NCI-H187 treated with DMSO at 0.1 percent for 48 hours (cell line): ENCODE measurements around the gene ZNF891.
A peak's percentile ranks its signal among the peaks of the same experiment; 100 is the strongest.

Experiments used
- DNase-seq: peaks from one replicate; lab custom pipeline; 2025; lab: John Stamatoyannopoulos, UW

The ZNF891 gene

DNA sequence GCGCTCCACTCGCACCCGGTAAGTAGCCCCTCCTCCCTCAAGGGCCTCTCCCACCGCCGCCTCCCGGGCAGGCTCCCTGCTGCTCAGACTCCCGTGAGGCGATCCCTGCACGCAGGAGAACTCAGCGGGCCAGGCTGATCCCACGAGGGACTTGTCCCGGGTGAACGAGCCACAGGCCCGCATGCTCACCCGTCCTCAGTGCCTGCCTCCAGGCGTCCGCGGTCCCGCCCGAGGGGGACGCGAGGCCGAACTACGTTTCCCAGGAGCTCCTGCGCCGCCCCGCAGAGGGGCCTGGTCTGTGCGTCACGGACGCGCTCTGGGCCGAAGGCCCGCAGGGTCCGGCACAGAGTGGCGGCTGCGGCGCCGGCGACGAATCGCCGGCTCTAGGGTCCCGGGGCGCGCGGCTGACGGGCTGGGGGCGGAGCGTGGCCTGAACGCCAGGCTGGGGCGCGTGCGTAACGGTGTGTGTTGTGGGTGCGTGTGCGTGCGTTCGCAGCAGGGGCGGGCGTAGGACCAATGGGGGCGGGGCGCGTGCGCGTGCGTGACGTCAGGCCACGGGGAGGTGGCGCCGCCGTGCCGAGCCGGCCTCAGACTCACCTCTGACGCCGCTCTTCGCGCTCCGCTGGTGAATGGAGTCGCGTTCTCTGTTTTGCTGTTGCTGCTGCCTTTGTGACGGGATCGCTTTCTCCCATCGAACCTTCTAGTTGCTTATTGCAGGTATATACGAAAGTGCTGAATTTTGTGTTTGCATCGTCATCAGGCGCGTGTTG, at the start of gene ZNF891, which contains the start of gene ZNF10:
Gene ZNF891, minus strand, starts transcription at position 237 of the 770 bp plus-strand sequence. CDS start 8,356 bp downstream, outside the sequence.
Gene ZNF10, plus strand, starts transcription at position 590 of the 770 bp plus-strand sequence. CDS start 13,866 bp downstream, outside the sequence.
- DNase-seq = peak; percentile 79

DNA sequence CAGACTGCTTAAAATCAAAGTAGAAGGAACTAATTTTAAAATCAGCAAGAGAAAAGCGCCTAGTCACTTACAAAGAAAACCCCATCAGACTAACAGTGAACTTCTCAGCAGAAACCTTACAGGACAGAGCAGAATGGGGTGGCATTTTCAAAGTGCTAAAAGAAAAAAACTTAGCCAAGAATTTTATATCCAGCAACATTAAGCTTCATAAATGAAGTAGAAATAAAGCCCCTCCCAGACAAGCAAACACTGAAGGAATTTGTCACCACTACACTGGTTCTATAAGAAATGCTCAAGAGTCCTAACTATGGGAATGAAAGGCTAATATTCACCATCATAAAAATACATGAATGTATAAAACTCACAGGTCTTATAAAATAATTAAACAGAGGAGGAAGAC, 44.8 kb upstream of the ZNF891 start:
- no peak for DNase-seq

DNA sequence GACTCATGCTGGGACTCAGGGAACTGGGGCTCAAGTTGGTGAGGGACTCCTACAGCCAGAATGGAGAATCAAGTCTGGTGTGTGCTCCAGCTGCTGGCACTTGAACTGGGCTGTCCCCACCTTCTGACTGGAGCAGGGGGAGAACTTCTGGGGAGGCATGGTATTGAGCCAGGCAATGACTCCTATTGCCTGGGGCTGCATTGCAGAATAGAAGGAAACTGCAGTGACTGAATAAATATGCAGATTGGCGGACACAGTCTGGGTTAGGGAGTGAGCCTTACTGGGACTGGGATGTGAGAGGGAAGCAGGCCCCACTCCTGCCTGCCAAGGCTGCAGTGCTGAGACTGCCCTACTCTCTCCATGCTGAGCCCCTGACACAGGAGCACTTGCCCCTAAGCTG, 42.4 kb upstream of the ZNF891 start:
- no peak for DNase-seq

DNA sequence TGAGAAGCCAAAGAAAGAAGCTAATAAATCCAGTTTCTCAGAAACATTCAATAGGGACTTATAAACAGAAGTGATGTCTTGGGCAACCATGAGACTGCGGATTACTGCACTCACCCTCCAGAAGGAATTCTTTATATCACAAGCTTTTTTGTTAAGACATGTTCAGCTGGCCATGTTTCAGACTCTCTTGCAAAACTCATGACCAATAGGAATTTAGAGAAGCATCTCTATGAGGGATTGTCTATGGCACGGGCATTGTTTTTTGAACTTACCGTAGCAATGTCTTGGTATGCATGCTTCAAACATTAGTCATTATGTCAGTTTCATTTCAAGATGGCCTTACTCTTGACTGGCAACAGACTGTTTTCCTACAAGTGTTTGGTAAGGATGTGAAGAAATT, 35.7 kb upstream of the ZNF891 start:
- DNase-seq = no peak

DNA sequence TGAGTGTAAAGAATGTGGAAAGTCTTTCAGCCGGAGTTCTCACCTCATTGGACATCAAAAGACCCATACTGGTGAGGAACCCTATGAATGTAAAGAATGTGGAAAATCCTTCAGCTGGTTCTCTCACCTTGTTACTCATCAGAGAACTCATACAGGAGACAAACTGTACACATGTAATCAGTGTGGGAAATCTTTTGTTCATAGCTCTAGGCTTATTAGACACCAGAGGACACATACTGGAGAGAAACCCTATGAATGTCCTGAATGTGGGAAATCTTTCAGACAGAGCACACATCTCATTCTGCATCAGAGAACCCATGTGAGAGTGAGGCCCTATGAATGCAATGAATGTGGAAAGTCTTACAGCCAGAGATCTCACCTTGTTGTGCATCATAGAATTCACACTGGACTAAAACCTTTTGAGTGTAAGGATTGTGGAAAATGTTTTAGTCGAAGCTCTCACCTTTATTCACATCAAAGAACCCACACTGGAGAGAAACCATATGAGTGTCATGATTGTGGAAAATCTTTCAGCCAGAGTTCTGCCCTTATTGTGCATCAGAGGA, 26.1 kb upstream of the ZNF891 start:
- DNase-seq = no peak

DNA sequence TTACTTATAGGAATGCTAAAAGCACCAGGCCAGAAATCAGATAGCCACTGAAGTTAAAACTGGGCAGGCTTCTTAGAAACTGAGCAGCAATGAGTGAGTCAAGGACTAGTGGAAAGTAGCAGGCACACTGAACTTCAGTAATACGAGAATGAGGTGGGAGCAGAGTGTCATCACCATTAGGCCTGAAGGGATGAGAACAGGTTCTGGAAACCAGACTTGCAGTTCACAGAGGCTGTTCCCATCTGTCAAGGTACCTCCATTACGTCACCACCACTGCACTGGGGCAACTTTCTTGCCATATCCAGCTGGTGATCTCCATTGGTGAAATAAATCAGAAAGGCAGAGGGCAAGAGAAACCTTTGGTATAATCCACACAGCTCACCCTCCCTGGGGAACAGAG, 15.9 kb upstream of the ZNF891 start:
- DNase-seq = no peak

DNA sequence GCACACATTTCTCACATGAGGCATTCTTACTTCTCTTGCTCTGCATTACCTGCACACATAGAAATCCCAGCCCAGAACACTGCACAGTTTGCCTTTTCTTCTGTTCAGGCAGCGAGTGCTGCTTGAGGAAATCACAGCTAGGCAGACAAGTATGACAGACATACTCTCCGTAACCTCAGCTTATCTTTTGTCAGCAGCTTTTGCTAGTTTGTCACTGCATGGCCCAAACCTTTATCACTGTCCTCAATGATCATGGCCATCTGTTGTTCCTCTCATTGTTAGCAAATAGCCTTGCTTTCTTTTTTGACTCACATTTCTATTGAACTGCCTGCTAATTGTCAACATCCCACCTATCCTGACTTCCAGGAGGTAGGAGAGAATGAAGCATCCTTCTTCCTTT, 5.7 kb upstream of the ZNF891 start:
- DNase-seq = no peak

DNA sequence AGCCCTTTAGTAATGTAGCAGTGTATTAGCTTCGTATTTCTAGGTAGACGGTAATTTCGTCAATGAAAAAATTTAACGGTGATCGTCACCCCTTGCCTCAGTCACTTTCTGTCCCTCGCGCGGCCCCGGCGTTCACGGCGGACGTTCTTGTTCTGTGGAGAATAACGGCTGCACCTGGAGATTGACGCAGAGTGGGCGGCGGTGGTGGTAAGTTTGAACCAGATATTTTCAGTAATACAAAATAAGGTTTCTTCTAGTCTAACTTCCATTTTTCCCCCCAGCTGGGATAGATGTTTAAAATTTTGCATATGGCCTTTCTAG, 694 bp upstream of the ZNF891 start:
- no peak for DNase-seq

DNA sequence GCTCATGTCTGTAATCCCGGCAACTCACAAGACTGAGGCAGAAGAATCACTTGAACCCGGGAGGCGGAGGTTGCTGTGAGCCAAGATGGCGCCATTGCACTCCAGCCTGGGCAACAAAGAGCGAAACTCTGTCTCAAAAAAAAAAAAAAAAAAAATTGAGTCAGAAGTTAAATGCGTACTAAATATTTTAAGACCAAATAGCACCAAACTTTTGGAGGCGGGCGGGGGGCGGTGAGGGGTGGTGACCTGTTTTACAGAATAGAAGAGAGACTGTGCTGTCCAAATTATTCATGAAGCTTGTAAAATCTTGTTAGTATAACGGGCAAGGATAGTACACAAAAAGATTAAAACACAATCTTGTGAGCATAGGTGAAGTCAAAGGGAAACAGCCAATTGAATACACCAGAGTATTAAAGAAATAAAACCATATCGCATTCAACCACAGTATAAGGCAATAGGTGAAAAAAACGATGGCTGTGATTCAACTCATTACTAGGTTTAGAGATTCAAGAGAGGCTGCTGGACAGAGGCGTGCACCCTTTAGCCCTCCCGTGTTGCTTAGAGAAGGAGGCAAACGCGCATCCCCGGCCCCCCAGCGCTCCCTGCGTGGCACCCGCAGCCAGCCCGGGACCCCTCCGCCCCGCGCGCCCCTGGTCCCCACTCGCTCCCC, 571 bp downstream of the ZNF891 start:
- no peak for DNase-seq

DNA sequence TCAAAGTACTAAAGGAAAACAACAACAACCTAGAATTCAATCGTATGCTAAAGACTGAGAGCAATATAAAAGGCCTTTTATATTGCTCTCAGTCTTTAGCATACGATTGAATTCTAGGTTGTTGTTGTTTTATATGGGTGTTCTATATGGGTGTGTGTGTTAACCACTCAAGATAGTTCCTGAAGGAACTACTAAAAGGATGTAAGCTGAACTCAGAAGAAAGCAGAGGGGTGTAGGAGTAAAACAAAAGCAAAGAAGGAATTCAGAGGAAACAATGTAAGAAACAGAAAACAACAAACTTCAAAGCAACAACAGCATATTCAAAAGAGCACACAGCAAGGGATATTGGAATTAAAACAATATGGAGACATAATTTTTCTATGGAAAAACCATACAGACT, 5.4 kb downstream of the ZNF891 start:
- DNase-seq = no peak

DNA sequence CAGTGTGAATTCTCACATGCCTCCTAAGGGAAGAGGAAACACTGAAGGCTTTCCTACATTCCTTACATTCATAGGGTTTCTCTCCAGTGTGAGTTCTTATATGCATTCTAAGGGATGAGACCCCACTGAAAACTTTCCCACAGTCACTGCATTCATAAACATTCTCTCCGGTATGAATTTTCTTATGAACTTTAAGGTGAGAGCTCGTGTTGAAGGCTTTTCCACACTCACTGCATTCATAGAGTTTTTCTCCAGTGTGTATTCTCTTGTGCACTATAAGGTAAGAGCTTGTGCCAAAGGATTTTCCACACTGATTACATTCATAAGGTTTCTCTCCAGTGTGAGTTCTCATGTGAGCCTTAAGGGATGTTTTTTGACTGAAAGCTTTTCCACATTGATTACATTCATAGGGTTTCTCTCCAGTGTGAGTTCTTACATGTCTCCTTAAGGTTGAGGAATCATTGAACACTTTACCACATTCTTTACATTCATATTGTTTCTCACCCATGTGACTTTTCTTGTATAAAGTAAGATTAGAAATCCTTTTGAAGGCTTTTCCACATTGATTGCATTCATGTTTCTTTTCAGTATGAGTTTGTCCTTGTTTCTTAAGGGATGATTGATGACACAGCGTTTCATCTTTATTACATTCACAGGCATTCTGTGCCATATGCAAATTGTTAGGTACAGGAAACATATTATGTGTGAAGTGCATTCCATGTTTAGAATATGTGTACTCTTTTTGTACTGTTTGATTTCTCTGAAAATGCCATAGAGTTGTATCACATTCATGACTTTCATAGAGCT, 9.5 kb downstream of the ZNF891 start:
- no peak for DNase-seq

DNA sequence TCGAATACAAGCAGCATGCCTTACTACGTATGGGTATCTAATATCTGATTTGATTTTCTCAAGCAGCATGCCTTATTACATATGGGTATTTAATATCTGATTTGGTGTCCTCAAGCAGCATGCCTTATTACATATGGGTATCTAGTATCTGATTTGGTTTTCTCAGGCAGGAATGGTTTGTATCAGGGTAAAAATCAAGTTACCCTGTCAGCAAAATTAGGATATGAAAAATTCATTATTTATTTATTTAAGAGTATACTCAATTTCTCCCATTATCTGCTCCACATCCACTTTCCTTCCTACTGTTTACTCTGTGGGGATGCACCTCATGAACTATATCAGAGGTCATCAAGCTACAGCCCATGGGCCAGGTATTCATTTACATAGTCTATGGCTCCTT, 21.9 kb downstream of the ZNF891 start:
- no peak for DNase-seq

DNA sequence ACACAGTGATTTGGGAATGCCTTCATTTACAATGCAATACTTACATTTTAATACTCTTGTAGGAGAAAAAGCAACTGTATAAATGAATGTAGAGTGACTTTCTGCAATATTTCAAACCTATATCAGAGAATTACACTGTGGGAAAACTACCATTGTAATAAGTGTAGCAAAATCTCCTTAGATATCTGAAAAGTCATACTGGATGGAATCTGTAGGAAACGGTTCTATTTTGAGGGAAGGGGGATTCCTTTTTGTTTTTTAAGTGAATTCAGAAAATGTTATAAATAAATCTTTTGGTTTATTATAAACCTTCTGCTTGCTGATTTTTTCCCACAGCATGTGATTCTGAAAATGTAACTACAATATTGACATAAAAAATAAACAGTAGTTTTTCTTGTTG, 23.0 kb downstream of the ZNF891 start:
- DNase-seq = no peak

DNA sequence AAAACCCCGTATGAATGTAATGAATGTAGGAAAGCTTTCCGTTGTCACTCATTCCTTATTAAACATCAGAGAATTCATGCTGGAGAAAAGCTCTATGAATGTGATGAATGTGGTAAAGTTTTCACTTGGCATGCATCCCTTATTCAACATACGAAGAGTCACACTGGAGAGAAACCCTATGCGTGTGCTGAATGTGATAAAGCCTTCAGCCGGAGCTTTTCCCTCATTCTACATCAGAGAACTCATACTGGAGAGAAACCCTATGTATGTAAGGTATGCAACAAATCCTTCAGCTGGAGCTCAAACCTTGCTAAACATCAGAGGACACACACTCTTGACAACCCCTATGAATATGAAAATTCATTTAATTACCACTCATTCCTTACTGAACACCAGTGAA, 23.8 kb downstream of the ZNF891 start:
- DNase-seq = no peak

DNA sequence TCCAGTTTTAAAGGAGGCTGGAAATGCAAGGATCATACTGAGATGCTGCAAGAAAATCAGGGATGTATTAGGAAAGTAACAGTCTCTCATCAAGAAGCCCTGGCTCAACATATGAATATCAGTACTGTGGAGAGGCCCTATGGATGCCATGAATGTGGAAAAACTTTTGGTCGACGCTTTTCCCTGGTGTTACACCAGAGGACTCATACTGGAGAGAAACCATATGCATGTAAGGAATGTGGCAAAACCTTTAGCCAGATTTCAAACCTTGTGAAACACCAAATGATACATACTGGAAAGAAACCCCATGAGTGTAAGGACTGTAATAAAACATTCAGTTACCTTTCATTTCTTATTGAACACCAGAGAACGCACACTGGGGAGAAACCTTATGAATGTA, 24.5 kb downstream of the ZNF891 start:
- DNase-seq = no peak

DNA sequence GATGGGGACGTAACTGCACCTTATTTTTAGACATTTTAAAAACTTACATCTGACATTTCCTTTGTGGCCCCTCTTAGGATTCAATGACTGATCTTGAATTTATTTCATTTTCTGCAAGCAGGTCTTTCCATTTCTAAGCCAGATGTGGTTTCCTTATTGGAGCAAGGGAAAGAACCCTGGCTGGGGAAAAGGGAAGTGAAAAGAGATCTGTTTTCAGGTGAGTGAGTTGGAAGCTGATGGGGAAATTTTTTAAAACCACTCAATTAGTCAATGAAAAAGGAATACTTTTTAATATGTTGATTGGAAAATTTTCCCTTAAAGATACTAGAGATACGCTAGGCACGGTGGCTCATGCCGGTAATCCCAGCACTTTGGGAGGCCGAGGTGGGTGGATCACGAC, 46.7 kb downstream of the ZNF891 start:
- no peak for DNase-seq

DNA sequence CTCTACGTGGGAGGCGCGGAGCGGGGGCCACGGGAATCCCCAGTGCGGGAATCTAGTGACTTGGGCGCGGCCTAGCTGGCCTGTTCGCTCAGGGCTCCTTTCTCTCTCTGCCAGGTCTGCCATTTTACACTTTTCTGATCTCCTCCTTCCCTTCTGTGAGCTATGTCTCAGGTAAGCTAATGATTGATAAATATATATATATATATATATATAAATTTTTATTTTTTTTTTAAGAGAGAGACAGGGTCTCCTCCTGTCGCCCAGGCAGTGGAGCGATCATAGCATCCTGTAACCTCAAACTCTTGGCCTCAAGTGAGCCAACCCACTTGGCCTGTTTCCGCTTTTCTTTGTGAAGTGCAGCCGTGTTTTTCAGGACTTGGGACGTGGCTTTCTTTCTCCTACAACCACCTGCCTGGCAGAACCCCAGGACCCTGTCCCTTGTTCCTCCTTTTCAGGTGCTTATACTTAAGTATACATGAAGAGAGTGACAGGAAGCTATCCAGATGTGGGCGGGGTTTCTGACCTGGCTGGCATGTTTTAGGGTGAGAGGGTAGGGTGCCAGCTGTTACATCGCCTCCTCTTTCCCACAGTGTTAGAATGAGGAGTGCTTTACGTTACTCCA, 48.8 kb downstream of the ZNF891 start:
- DNase-seq = no peak

DNA sequence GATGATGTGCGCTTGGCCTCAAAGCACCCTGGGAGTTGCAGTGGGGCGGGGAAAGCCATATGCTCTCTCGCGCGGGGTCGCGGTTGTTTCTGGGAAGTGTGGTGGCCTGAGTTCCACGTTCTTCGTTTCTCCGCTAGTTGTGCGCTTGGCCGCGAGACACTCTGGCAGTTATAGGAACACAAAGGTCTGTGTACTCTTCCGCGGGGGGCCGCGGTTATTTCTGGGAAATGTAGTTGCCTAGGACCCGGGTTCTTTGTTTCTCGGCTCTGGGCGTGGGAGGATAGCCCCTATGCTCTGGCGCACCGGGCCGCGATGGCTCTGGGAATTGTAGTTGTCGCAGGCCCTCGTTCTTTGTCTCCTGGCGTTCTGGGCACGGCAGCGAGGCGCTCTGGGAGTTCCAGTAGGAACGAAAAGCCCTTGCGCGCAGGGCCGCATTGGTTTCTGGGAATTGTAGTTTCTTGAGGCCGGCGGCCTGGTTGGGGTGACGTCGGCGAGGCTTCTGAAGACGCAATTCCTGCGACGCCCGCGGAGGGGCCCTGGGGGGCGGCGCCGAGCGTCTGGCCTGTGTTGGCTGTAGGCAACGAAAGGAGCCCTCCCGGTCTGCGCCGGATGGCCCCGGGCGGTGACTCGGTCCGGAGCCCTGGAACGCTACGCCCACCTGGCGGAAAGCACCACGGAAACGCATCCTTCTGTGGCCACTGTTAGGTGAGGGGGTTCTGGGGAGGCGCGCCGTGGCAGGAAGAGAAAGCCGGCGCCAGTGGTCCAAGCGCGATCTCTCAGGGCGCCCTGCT, 49.5 kb downstream of the ZNF891 start, which contains the start of gene ZNF140:
Gene ZNF140, plus strand, starts transcription at position 556 of the 791 bp plus-strand sequence. CDS start 398 bp downstream, outside the sequence.
- peak; percentile 94 for DNase-seq

DNA sequence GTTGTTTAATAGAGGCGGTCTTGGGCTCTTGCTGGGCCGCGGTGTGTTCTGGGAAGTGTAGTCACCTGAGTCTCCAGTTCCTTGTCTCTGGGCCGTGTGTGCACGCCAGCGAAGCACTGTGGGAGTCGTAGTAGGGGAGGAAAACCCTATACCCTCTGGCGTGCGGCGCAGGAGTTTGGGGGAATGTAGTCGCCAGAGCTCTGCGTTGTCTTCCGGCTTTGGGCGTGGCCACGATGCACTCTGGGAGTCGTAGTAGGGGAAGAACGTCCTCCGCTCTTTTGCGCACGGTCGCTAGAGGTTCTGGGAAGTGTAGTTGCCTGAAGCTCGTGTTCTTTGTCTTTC, 50.1 kb downstream of the ZNF891 start:
- DNase-seq = peak; percentile 99

DNA sequence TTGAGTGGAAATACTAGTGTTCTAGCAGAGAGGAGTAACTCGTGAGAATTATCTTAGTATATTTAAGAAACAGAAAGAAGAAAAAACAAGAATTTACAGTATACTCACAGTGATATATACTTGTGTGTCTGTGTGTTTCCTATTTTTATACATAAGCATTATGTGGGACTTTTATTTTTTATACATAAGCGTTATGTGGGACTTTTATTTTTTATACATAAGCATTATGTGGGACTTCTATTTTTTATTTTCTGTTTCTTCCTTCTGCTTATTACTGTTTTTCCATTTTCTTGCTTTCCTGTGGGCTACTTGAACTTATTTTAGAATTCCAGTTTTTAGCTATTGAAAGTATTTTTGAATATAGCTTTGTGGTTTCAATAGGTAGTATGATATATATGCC, 56.2 kb downstream of the ZNF891 start:
- DNase-seq = no peak

DNA sequence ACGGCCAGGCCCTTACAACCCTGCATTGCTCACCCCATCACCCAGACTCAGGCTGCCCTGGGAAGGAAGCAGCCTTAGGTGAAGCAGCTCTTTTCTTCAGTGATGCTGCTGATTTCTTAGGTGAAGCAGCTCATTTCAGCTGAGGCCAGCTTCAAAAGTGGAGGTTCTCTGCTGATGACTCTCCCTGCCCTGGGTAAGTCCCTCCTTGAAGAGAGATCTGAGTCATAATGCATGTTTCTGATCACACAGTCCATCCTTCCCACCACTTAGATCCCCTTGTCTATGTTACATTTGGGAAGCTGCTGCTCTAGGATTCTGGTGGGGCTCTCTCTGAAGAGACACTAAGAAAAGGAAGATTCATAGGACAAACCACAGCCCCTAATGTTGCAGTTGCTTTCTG, 66.5 kb downstream of the ZNF891 start:
- DNase-seq = no peak
